Measurements from ENCODE around the gene LRMDA. TPM values are rescaled to one million over a fixed set of nuclear protein-coding genes. Genes with fewer than 3 reads are reported as not detected.
A peak's percentile ranks its signal among the peaks of the same experiment; 100 is the strongest.

Gene LRMDA
- total and polyA plus RNA-seq, 2 of the 8 experiments (the other 6 are each of a cell fraction or from before 2014, with no cell fraction given) = 0.86 to 2.8 TPM

- DNase-seq (ENCODE audit: low read depth in 1 of 2, low spot score in 2 of 2) (no peak), FAIRE-seq (no peak)
- no peak overlapping the region for H3K4ac ChIP-seq (replicated peaks; ENCODE audit: insufficient read length, low read depth, low read length)
- H2BK5ac ChIP-seq (ENCODE audit: low read depth, low read length) = no peak overlapping the region
- H2BK20ac ChIP-seq (ENCODE audit: low read length) = no peak overlapping the region
- ChIA-PET CTCF (ENCODE audit: partially characterized antibody) (interaction anchor here (0.7 to 1.7 kb wide), 7 partner anchors 13 to 313 kb away, joined by 3 to 6 read pairs (median 3); no protein-coding TSS in a partner anchor), POLR2A (ENCODE audit: partially characterized antibody) (no interaction called here)
- H3K79me1 ChIP-seq (ENCODE audit: low read depth, low read length) = no peaks in the 10 kb centered on the region
- no peaks in the 10 kb centered on the region; a peak in 1 of 8 replicates for H3K36me3 ChIP-seq (ENCODE audit: control insufficient read depth in 2 of 4, insufficient read depth in 4 of 4, low read length in 3 of 4)
- H3K79me2 ChIP-seq (ENCODE audit: control insufficient read depth in 1 of 2, insufficient read depth in 2 of 2, low read length in 2 of 2) = no peaks in the 10 kb centered on the region
- peaks cover 10 to 11% of the 10 kb centered on the region in 2 experiments; a peak in 2 of 4 replicates for H3K9me3 ChIP-seq (ENCODE audit: insufficient read depth in 2 of 2, low read depth in 1 of 2, low read length in 1 of 2)
- H3K18ac ChIP-seq (ENCODE audit: extremely low read depth, low read length) = no peak overlapping the region
- H4K20me1 ChIP-seq (replicated peaks in 1 of 2; ENCODE audit: control insufficient read depth in 1 of 2, insufficient read depth in 2 of 2, low read length in 2 of 2) = no peaks in the 10 kb centered on the region
- no peak overlapping the region for H3K4me3 ChIP-seq (ENCODE audit: extremely low read depth in 1 of 4, insufficient read depth in 2 of 4, low read depth in 3 of 4, low read length in 4 of 4)
- H4K91ac ChIP-seq (replicated peaks; ENCODE audit: insufficient read length, low read length) = no peak overlapping the region
- H3K27me3 ChIP-seq (replicated peaks in 1 of 4; ENCODE audit: control insufficient read depth in 3 of 4, extremely low read depth in 1 of 4, insufficient read depth in 3 of 4, low read length in 3 of 4) = peaks cover 0 to 1% (median 0%) of the 10 kb centered on the region in 4 experiments; a peak in 1 of 7 replicates
- TF ChIP-seq BACH1 (IDR thresholded peaks at IDR 0.05; ENCODE audit: low read length) = peak; percentile 62
- no peak for TF ChIP-seq FOSL1 (IDR thresholded peaks at IDR 0.05; ENCODE audit: insufficient read depth, low read depth, low read length)
- TF ChIP-seq POLR2AphosphoS5 (IDR thresholded peaks at IDR 0.05; ENCODE audit: low read depth, low read length) = no peak
- no peak overlapping the region for H2AK5ac ChIP-seq (ENCODE audit: low read depth, low read length)
- H3K23ac ChIP-seq (ENCODE audit: insufficient read length) = no peak overlapping the region
- no peaks in the 10 kb centered on the region for H3K4me1 ChIP-seq (replicated peaks in 1 of 4; ENCODE audit: control insufficient read depth in 3 of 4, insufficient read depth in 4 of 4, low read length in 3 of 4)
- no peak overlapping the region for H3K14ac ChIP-seq (ENCODE audit: insufficient read length)
- no peak overlapping the region for H3K56ac ChIP-seq (replicated peaks; ENCODE audit: insufficient read length, low read depth, low read length)
- H3K9ac ChIP-seq (replicated peaks in 1 of 4; ENCODE audit: extremely low read depth in 1 of 4, low read depth in 3 of 4, low read length in 3 of 4) = no peak overlapping the region
- H3K4me2 ChIP-seq (ENCODE audit: insufficient read depth in 1 of 2, low read depth in 2 of 2, low read length in 2 of 2) = no peak overlapping the region
- 88% methylated on average over 6 of the region's 6 CpGs; no CpG with 5 or more reads in 1 of the 2 experiments for WGBS, 2 experiments (ENCODE audit: extremely low coverage in 1 of 2, insufficient coverage in 1 of 2, insufficient read length in 1 of 2, insufficient replicate concordance in 2 of 2, low coverage in 1 of 2, low lambda C conversion rate in 2 of 2, missing lambda C conversion rate in 1 of 2)
- no peak overlapping the region for H4K8ac ChIP-seq (ENCODE audit: extremely low read depth, insufficient read depth, low read length)
- H4K5ac ChIP-seq (ENCODE audit: insufficient read length, low read depth, low read length) = no peak overlapping the region
- no peak overlapping the region for H3K27ac ChIP-seq (ENCODE audit: low read depth, low read length)
- no peaks in the 10 kb centered on the region for H3K23me2 ChIP-seq (ENCODE audit: low read depth, low read length)
- H2BK12ac ChIP-seq (ENCODE audit: low read depth, low read length) = no peak overlapping the region
- H2BK120ac ChIP-seq (replicated peaks; ENCODE audit: low read depth, low read length) = no peak overlapping the region
- H2BK15ac ChIP-seq (ENCODE audit: low read length) = no peak overlapping the region
- no peak overlapping the region for H2AFZ ChIP-seq (ENCODE audit: low read length)
Observed at GRCh38 chr10:76040830-76041220, 609.4 kb downstream of the LRMDA start.
